ENCODE data around the gene GTF3A. TPM values are rescaled to one million over a fixed set of nuclear protein-coding genes. Genes with fewer than 3 reads are reported as not detected.

Gene GTF3A
- total RNA-seq, 1 donor, result 111 TPM

DNA sequence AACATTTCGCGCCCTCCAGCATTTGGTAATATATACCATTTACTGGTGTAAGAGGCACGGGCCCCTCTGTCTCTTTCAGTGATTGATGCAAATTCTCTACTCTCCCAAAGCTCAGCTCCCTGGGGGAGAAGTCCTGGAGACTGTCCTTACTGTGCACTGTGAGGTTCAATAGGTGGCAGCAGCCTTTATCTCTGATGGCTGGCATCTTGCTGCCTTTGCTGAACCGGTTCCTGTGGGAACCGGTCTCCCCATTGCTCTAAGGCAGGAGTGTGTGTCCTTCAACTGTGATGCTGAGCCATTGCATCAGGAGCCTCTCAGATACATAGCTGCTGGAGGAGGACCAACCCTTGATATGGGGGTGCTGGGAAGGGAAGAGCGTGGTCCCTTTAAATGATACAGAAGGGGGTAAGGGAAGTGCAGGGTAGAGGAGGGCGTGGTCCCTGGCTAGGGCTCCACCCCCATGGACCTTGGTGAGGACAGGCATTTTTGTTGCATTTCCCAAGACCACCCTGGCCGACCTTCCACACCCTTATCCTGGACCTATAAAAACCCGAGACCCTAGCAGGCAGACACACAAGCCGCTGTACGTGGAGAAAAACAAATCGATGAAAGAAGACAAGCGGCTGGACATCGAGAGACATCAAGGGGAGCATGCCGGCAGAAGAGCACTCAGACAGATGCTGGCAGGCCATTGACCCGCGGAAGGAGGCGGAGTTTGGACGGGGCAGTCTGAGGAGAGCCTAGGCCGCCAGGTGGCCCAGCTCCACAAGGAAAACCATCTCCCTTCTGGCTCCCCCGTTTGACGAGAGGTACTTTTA, 41.1 kb upstream of the GTF3A start:
- no peak overlapping the region for H3K4me3 ChIP-seq (ENCODE audit: low read depth, low read length)
- TF ChIP-seq, protein P1, sequence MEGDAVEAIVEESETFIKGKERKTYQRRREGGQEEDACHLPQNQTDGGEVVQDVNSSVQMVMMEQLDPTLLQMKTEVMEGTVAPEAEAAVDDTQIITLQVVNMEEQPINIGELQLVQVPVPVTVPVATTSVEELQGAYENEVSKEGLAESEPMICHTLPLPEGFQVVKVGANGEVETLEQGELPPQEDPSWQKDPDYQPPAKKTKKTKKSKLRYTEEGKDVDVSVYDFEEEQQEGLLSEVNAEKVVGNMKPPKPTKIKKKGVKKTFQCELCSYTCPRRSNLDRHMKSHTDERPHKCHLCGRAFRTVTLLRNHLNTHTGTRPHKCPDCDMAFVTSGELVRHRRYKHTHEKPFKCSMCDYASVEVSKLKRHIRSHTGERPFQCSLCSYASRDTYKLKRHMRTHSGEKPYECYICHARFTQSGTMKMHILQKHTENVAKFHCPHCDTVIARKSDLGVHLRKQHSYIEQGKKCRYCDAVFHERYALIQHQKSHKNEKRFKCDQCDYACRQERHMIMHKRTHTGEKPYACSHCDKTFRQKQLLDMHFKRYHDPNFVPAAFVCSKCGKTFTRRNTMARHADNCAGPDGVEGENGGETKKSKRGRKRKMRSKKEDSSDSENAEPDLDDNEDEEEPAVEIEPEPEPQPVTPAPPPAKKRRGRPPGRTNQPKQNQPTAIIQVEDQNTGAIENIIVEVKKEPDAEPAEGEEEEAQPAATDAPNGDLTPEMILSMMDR (IDR thresholded peaks at IDR 0.05; ENCODE audit: insufficient read depth, low read depth, low read length), result no peak
- DNase-seq (ENCODE audit: low read depth), result no peak

DNA sequence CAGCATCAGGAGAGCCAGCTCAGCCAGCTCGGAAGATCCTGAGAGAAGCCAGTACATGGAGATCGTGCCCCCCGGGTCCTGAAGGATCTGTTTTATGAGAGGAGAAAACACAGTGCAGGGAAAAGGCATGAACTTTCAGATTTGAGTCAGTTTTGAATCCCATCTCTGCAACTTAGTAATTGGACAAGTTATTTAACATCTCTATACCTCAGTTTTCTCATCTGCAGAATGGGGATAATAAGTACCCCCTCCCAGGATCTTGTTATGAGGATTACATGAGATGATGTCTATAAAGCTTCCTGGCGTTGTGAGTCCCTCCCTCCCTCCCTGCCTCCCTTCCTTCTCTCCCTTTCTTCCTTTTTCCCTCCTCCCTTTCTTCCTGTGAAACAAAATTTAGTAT, 40.1 kb upstream of the GTF3A start:
- TF ChIP-seq, protein P1 (IDR thresholded peaks at IDR 0.05; ENCODE audit: insufficient read depth, low read depth, low read length), result no peak
- H3K4me3 ChIP-seq (ENCODE audit: low read depth, low read length), result no peak overlapping the region
- no peak for DNase-seq (ENCODE audit: low read depth)

DNA sequence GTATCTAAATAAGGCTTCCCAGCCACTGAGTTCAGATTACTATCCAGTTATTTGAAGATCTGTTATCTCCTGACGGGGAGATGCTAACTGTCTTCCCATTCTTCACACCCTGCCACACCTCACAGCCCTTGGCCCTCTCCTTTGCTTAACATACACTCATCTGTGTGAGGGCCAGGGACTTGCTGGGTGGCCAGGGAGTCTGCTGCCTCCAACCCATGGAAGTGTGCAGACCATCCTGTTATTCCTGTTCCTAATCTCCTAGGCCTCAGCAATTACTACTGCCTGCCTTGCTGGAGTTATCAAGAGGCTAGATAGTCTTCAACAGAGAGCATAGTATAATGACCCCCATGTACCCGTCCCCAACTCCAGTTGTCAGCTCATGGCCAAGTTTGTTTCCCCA, 36.2 kb upstream of the GTF3A start:
- DNase-seq (ENCODE audit: low read depth), result no peak
- TF ChIP-seq, protein P1 (IDR thresholded peaks at IDR 0.05; ENCODE audit: insufficient read depth, low read depth, low read length), result no peak
- no peak overlapping the region for H3K4me3 ChIP-seq (ENCODE audit: low read depth, low read length)

DNA sequence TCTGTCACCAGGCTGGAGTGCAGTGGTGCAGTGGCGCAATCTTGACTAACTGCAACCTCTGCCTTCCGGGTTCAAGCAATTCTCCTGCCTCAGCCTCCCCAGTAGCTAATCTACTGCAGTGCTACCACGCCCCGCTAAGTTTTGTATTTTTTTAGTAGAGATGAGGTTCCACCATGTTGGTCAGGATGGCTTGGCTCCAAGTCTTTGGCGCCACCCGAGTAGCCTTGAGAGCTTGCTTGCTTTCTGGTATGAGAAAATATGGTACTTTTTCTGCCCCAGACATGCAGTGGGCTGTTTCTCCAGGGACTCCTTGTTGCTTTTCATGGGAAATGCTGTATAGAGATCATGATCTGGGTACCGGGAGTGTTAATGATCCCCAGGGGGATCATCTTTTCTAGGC, 34.5 kb upstream of the GTF3A start:
- TF ChIP-seq, protein P1 (IDR thresholded peaks at IDR 0.05; ENCODE audit: insufficient read depth, low read depth, low read length), result no peak
- no peak overlapping the region for H3K4me3 ChIP-seq (ENCODE audit: low read depth, low read length)
- no peak for DNase-seq (ENCODE audit: low read depth)

DNA sequence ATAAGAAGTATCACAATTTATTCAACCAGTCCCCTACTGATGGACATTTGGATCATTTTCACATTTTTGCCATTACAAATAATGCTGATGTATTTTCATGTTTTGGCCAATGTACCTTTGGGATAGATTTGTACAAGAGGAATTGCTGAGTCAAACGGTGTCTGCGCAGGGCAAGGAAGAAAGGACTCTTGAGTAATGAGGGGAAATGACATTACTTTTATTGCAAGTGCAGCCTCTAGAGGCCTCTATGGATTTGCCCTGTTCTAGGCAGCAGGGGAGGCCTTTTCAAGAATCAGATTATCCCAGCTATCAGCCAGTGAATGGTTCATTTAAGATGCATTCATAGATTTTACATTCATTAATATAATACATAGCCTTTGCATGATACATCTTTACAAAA, 32.9 kb upstream of the GTF3A start:
- H3K4me3 ChIP-seq (ENCODE audit: low read depth, low read length), result no peak overlapping the region
- TF ChIP-seq, protein P1 (IDR thresholded peaks at IDR 0.05; ENCODE audit: insufficient read depth, low read depth, low read length), result no peak
- DNase-seq (ENCODE audit: low read depth), result no peak

DNA sequence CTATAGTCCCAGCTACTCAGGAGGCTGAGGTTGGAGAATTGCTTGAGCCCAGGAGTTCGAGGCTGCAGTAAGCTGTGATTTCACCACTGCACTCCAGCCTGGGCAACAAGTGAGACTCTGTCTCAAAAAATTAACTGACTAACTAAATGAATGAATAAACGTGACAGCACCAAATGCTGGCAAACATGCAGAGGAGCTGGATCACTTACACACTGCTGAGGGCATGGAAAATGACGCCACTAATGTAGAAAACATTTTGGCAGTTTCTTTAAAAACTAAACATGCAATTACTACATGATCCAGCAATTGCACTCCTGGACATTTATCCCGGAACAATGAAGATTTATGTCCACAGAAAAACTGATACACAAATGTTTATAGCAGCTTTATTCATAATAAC, 31.3 kb upstream of the GTF3A start:
- TF ChIP-seq, protein P1 (IDR thresholded peaks at IDR 0.05; ENCODE audit: insufficient read depth, low read depth, low read length), result no peak
- DNase-seq (ENCODE audit: low read depth), result no peak
- no peak overlapping the region for H3K4me3 ChIP-seq (ENCODE audit: low read depth, low read length)
